OCI-LY1 (cell line): ENCODE measurements around the gene TMEM179.
"Not testable (repeated sequence)": the region's sequence is repeated elsewhere in the genome, so short reads cannot be mapped to it uniquely, and the experiment has no call there.

Experiments
- H2AFZ ChIP-seq: fragments of 200-600 bp; sonication (generic), shearing (Covaris generic); 2 replicates; pipeline ENCODE4 v1.6.0; 2014; ENCODE audit warnings: antibody characterized with exemption, mild to moderate bottlenecking, low read length
- H3F3A ChIP-seq: fragments of 200-600 bp; sonication (generic), shearing (Covaris generic); 2 replicates; pipeline ENCODE4 v1.6.0; 2014; ENCODE audit warnings: mild to moderate bottlenecking, antibody characterized with exemption, low read length, moderate library complexity; ENCODE audit not compliant: insufficient read depth
- H3K27ac ChIP-seq: fragments of 200-600 bp; sonication (generic); 2 replicates; pipeline ENCODE4 v1.5.1; 2014; ENCODE audit warnings: low read length, mixed run types, mild to moderate bottlenecking, low read depth; ENCODE audit not compliant: poor library complexity, severe bottlenecking
- H3K27me3 ChIP-seq: fragments of 200-600 bp; sonication (generic); 2 replicates; pipeline ENCODE4 v1.6.0; 2014; ENCODE audit warnings: antibody characterized with exemption, mild to moderate bottlenecking, low read length, moderate library complexity; ENCODE audit not compliant: insufficient read depth
- H3K36me3 ChIP-seq: fragments of 200-600 bp; sonication (generic); 2 replicates; pipeline ENCODE4 v1.6.1; 2014; ENCODE audit warnings: mild to moderate bottlenecking, antibody characterized with exemption, low read length, moderate library complexity, mixed read lengths; ENCODE audit not compliant: insufficient read depth
- H3K4me1 ChIP-seq: fragments of 200-600 bp; sonication (generic); 2 replicates; pipeline ENCODE4 v1.5.1; 2014; ENCODE audit warnings: mild to moderate bottlenecking, low read length, moderate library complexity; ENCODE audit not compliant: insufficient read depth, severe bottlenecking
- H3K4me2 ChIP-seq: fragments of 200-600 bp; sonication (generic), shearing (Covaris generic); 2 replicates; pipeline ENCODE4 v1.6.1; 2014; ENCODE audit warnings: low read length
- H3K4me3 ChIP-seq: fragments of 200-600 bp; sonication (generic); 2 replicates; pipeline ENCODE4 v1.5.1; 2014; ENCODE audit warnings: low read length, low read depth, mild to moderate bottlenecking, mixed read lengths; ENCODE audit not compliant: poor library complexity, severe bottlenecking
- H3K79me2 ChIP-seq: fragments of 200-600 bp; shearing (Covaris generic); 2 replicates; pipeline ENCODE4 v1.6.1; 2016; ENCODE audit warnings: mixed run types, low read length, mixed read lengths; ENCODE audit not compliant: insufficient read depth
- H3K9ac ChIP-seq: fragments of 200-600 bp; sonication (generic), shearing (Covaris generic); 2 replicates; pipeline ENCODE4 v1.6.1; 2014; ENCODE audit warnings: mild to moderate bottlenecking, low read length, mixed read lengths
- H3K9me2 ChIP-seq: fragments of 200-600 bp; sonication (generic), shearing (Covaris generic); 2 replicates; pipeline ENCODE4 v1.6.1; 2014; ENCODE audit warnings: low read depth, mild to moderate bottlenecking, low read length, mixed read lengths
- H3K9me3 ChIP-seq: fragments of 200-600 bp; shearing (Covaris generic); 2 replicates; pipeline ENCODE4 v1.6.1; 2014; ENCODE audit warnings: low read length, mixed read lengths
- H4K20me1 ChIP-seq: fragments of 200-600 bp; sonication (generic), shearing (Covaris generic); 2 replicates; pipeline ENCODE4 v1.6.0; 2016; ENCODE audit warnings: mild to moderate bottlenecking, low read length; ENCODE audit not compliant: insufficient read depth
- EZH2 ChIP-seq: fragments of 200-600 bp; sonication (generic), shearing (Covaris generic); IDR thresholded peaks from 2 replicates; pipeline ENCODE4 v1.8.0; 2017; ENCODE audit warnings: borderline replicate concordance, mixed run types, mild to moderate bottlenecking, antibody characterized with exemption, low read length, moderate library complexity, mixed read lengths
- TF ChIP-seq, protein P1 (sequence below): fragments of 200-600 bp; sonication (generic), shearing (Covaris generic); IDR thresholded peaks from 2 replicates; pipeline ENCODE4 v1.5.1; 2017; ENCODE audit warnings: mild to moderate bottlenecking, antibody characterized with exemption, low read length, moderate library complexity, mixed read lengths

Gene TMEM179

DNA sequence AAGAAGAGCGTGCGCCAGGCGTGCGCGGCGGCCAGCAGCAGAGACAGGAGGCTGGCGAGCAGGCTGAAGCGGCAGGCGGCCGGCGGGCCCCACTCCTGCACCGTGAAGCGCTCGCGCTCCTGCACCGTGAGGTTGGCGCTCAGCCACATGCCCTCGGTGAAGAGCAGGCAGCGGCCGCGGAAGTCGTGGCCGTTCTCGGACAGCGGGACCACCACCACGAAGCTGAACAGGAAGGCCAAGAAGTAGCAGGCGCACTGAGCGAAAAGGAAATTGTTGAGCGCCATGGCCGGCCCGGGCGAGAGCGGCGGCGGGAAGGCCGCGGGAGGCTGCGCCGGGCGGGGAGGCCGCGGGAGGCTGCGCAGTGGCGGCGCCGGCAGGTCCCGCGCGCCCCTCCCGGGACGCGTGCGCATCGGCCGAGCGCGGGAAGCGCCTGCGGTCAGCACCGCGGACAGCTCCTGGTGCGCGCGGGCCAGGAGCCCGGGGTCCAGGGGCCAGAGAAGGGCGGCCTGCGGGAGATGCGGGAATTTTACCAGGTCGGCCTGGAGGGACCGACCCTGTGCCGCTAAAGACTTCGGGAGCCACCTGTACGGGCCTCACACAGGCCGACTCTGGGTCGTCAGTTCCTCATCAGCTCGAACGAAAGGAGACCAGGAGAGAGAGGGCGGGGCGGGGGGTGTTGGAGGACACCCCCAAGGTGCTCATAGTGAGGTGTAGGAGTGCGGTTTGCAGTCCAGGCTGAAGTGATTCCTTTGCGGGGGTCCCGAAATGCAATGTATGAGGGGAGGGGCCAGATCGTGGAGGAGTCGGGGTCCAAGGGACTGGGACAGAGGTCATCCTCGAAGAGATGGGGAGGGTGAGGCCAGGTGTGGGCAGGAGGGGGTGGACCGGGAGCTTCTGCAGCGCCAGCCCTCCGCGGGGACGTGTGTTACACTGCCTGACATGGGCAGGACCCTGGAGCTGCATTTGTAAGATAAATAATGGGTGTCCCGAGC is at the start of gene TMEM179:
Gene TMEM179 (minus strand): TSS at position 315 of the 992 bp plus-strand sequence. CDS start 31 bp downstream, at position 284.
- H3K4me2 ChIP-seq: no peak within 1 kb of the TSS
- H3K9me3 ChIP-seq: no peaks in the 10 kb centered on the region
- H3K27ac ChIP-seq: no peak within 1 kb of the TSS
- no peaks in the 10 kb centered on the region for H3K36me3 ChIP-seq
- H3K9me2 ChIP-seq: no peaks in the 10 kb centered on the region
- no peaks in the 10 kb centered on the region for H3F3A ChIP-seq
- H2AFZ ChIP-seq: no peak within 1 kb of the TSS
- H3K4me3 ChIP-seq: no peak within 1 kb of the TSS
- no peaks in the 10 kb centered on the region for H3K79me2 ChIP-seq
- H3K27me3 ChIP-seq: peaks cover 7% of the 10 kb centered on the region; the same call in 1 of the 2 replicates
- no peaks in the 10 kb centered on the region for H4K20me1 ChIP-seq
- H3K4me1 ChIP-seq: no peaks in the 10 kb centered on the region
- H3K9ac ChIP-seq: no peak within 1 kb of the TSS
- no peak for TF ChIP-seq EZH2
- TF ChIP-seq, protein P1, sequence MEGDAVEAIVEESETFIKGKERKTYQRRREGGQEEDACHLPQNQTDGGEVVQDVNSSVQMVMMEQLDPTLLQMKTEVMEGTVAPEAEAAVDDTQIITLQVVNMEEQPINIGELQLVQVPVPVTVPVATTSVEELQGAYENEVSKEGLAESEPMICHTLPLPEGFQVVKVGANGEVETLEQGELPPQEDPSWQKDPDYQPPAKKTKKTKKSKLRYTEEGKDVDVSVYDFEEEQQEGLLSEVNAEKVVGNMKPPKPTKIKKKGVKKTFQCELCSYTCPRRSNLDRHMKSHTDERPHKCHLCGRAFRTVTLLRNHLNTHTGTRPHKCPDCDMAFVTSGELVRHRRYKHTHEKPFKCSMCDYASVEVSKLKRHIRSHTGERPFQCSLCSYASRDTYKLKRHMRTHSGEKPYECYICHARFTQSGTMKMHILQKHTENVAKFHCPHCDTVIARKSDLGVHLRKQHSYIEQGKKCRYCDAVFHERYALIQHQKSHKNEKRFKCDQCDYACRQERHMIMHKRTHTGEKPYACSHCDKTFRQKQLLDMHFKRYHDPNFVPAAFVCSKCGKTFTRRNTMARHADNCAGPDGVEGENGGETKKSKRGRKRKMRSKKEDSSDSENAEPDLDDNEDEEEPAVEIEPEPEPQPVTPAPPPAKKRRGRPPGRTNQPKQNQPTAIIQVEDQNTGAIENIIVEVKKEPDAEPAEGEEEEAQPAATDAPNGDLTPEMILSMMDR: no peak

DNA sequence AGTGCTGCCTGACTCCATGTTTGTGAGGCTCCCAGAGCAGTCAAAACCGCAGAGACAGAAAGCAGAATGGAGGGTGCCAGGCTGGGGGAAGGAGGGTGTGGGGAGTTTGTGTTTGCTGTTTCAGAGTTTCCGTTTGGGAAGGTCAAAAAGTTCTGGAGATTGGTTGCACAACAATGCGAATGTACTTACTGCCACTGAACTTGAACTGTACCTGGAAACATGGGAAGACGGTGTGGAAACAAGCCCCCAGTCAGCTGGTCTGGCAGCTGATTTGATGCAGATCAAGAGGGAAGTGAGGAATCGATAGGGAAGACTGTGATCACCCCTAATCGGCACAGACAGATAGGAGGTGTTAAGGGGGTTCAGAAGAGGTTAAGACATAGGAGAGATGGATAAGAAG is 49.5 kb upstream of the TMEM179 start:
- no peaks in the 10 kb centered on the region for H3K79me2 ChIP-seq
- H3K4me2 ChIP-seq: no peak overlapping the region
- no peak overlapping the region for H3K9ac ChIP-seq
- H3K9me3 ChIP-seq: peaks cover 10% of the 10 kb centered on the region; the same call in 1 of the 2 replicates
- peaks cover 4% of the 10 kb centered on the region; the same call in 1 of the 2 replicates for H3K27me3 ChIP-seq
- H3K27ac ChIP-seq: no peak overlapping the region
- no peaks in the 10 kb centered on the region for H3F3A ChIP-seq
- H4K20me1 ChIP-seq: no peaks in the 10 kb centered on the region
- no peaks in the 10 kb centered on the region for H3K9me2 ChIP-seq
- TF ChIP-seq, protein P1: no peak
- no peak for TF ChIP-seq EZH2
- no peak overlapping the region for H2AFZ ChIP-seq
- H3K36me3 ChIP-seq: no peaks in the 10 kb centered on the region
- H3K4me1 ChIP-seq: peaks cover 34% of the 10 kb centered on the region
- no peak overlapping the region for H3K4me3 ChIP-seq

DNA sequence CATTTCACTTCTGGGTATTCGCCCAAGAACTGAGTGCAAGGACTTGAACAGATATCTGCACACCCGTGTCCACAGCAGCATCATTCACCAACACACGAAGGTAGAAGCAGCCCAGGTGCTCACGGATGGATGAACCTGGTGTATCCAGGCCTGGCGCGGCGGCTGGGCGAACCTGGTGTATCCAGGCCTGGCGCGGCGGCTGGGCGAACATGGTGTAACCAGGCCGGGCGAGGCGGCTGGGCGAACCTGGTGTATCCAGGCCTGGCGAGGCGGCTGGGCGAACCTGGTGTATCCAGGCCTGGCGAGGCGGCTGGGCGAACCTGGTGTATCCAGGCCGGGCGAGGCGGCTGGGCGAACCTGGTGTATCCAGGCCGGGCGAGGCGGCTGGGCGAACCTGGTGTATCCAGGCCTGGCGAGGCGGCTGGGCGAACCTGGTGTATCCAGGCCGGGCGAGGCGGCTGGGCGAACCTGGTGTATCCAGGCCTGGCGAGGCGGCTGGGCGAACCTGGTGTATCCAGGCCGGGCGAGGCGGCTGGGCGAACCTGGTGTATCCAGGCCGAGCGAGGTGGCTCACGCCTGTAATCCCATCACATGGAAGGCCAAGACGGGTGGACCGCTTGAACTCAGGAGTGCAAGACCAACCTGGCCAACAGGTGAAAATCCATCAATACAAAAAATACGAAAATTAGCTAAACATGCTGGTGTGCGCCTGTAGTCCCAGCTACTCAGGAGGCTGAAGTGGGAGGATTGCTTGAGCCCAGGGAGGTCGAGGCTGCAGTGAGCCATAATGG is 48.8 kb upstream of the TMEM179 start:
- H3K4me1 ChIP-seq: peaks cover 26% of the 10 kb centered on the region
- H3F3A ChIP-seq, H4K20me1 ChIP-seq, H3K27ac ChIP-seq, H3K9ac ChIP-seq, H3K79me2 ChIP-seq, H3K4me3 ChIP-seq, H3K9me2 ChIP-seq, H3K4me2 ChIP-seq, H3K27me3 ChIP-seq, H2AFZ ChIP-seq, H3K36me3 ChIP-seq: not testable (repeated sequence)
- H3K9me3 ChIP-seq: peaks cover 10% of the 10 kb centered on the region; the same call in 1 of the 2 replicates
